GM12865 (cell line): Measurements from ENCODE around the gene RUNX3.

Source experiments
- DNase-seq: peaks from one replicate; pipeline ENCODE4 v3.0.0; 2010; ENCODE audit warnings: low read depth
- H3K4me3 ChIP-seq: 2 replicates; pipeline ENCODE4 v1.5.1; 2011; ENCODE audit warnings: mild to moderate bottlenecking, low read depth, low read length, control low read depth
- TF ChIP-seq, protein P1 (sequence below): IDR thresholded peaks from 2 replicates; pipeline ENCODE4 v1.5.1; 2011; ENCODE audit warnings: low read length, control low read depth, low read depth, inconsistent platforms; ENCODE audit not compliant: insufficient read depth; ENCODE audit errors: missing control alignments

Gene RUNX3

DNA sequence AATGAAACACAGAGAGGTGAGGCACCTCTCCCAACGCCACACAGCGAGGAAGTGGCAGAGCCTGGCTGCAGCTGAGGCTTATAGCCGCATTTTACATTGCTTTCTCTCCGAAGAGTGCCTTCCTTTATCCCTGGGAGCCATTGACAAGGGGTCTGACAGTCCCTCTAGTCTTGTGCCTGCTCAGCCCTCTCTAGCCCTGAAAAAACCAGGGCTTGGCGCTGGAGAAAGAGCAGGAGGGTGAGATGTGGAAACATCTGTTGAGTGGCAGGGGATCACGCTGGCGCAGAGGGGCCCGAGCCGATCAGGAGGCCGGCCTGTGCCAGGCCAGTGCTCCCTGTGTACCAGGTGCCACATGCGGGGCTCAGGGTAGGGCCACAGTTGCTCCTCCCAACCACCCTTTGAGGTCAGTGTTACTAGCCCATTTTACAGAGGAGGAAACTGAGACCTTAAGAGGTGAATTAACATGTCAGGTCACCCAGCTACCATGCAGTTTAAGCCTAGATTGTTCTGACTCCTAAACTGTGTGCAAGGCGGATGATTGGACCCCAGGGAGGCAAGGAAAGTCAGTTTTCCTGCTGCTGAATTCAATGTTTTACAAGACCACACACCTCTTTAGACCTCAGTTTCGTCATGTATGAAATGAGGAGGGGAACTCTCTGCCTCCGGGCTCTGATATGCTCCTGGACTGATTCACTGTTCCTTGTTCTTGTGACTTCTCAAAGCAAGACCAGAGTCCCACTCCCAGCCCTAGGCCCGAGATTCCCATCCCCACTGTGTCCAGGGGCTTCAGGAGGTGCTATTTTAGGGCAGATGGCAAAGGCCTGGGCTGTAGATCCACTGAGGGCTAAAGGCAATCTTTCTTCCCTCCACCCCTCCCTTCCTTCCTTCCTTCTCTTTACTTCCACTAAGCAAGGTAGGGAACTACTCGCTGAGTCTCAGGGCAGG, 28.0 kb upstream of the RUNX3 start:
- peak overlapping the region; percentile 14 for H3K4me3 ChIP-seq
- DNase-seq = no peak
- TF ChIP-seq, protein P1, sequence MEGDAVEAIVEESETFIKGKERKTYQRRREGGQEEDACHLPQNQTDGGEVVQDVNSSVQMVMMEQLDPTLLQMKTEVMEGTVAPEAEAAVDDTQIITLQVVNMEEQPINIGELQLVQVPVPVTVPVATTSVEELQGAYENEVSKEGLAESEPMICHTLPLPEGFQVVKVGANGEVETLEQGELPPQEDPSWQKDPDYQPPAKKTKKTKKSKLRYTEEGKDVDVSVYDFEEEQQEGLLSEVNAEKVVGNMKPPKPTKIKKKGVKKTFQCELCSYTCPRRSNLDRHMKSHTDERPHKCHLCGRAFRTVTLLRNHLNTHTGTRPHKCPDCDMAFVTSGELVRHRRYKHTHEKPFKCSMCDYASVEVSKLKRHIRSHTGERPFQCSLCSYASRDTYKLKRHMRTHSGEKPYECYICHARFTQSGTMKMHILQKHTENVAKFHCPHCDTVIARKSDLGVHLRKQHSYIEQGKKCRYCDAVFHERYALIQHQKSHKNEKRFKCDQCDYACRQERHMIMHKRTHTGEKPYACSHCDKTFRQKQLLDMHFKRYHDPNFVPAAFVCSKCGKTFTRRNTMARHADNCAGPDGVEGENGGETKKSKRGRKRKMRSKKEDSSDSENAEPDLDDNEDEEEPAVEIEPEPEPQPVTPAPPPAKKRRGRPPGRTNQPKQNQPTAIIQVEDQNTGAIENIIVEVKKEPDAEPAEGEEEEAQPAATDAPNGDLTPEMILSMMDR = no peak

DNA sequence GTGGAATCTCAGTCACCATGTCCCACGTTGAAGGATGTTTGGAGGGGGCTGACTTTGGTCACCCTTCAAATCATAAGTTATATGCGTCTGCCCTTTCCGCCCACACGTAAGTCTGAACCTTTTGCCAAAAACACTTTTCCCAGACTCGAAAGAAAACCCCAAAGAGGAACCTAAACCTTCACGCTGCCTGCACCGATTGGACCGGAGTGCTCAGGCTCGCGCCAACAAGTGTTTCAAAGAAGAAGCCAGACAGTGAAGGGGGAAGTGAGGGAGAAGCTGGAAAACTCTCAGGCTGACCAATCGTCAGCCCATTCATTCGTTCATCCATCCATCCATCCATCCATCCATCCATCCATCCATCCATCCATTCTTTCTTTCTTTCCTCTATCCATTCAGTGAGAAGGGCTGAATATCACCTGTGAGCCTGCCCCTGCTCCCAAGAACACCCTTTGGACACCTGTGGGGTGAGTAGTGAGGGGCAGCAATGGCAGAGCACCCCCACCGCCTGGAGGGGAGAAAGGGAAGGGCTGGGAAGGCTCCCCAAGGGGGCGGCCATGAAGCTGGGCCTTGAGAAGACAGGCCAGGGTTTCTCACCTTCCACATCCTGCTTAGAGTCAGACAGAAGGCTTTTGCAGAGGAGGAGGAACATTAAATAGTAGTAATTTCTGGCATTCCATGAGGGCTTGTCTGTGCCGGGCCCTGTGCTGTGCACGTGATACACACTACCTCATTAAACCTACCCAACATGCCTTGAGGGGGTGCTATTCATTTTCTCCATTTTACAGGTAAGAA, 27.1 kb upstream of the RUNX3 start:
- DNase-seq = peak; percentile 58
- TF ChIP-seq, protein P1 = no peak
- peak overlapping the region; percentile 14 for H3K4me3 ChIP-seq

DNA sequence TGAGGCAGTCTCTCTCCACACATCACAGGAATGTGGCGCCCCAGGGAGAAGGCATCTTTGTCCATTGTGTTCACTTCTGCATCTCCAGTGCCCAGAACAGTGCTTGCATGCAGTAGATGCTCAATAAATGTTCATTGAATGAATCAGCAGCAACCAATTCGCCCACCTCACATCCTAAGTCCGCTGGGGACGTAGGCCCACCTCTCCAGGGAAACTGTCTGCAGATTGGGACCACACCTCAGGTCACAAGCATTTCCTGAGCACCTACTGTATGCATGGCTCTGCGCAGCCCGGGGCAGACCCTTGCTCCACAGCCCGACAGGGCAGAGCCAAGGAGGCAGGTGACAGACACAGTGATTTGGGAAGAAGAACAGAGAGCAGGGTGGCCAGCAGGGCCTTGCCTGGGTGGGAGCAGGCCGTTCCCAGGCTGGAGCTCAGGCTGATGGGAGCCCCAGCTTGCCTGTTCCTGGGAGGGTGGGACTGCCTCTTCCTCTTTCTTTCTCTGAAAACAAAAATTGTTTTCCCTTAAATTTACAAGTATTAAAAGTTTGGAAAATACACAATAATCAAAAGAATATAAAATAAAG, 25.8 kb upstream of the RUNX3 start:
- H3K4me3 ChIP-seq = no peak overlapping the region
- TF ChIP-seq, protein P1 = no peak

DNA sequence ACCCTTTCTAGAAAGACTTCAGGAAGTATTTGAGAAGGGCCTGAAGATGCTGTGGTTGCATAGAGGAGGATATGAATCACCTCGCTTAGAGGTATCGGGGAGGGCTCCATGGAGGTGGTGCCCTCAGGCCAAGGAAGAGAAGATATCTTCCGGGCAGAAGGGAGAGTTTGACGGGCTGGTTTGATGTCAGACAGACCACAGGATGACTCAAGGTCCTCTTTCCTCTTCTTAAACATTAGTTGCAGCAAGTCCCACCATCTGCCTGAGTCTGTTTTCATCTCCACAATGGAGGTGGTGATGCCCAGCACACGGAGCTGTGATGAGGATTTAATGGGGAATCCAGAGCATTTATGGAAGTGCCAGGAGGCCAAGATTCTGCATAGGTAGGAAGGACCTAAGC, 25.1 kb upstream of the RUNX3 start:
- DNase-seq = peak; percentile 86
- no peak overlapping the region for H3K4me3 ChIP-seq
- TF ChIP-seq, protein P1 = no peak

More for the DNA sequence above, 25.8 kb upstream of the RUNX3 start:
- DNase-seq = no peak

DNA sequence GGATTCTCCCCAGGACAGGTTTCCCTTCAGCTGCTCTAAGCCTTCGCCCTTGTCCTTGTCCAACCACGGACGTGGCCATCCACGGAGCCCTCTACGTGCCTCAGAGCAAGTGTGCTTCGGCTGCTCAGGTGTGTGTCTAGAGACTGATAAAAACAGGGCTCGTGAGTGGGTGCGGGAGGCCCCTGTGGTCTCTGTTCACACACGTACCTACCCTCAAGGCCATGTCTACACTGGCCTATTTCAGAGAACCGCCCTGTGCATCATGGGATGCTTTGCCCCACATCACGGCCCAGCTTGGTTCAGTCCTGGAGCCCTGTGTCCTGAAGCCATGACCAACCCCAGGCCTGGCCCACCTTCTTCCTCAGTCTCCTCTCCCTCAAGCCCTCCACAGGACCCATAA, 24.6 kb upstream of the RUNX3 start:
- TF ChIP-seq, protein P1 = no peak
- DNase-seq = no peak
- no peak overlapping the region for H3K4me3 ChIP-seq

DNA sequence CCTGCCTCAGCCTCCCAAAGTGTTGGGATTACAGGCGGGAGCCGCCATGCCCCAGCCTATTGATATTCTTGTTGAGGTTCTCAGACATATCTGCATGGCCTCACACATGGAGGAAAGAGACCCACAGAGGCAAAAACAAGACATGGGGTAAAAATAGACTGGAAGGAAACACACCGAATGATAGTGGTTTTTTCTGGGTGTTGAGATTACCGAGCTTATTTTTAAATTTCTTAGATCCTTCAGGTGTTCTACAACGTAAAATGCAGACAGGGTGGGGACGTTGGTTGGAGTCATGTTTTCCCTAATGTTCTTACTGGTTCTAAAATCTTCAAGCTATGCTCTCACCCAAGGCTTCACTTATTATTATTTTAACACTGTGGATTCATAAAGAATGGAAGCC, 23.9 kb upstream of the RUNX3 start:
- H3K4me3 ChIP-seq = no peak overlapping the region
- no peak for DNase-seq
- TF ChIP-seq, protein P1 = no peak
